ENCODE measurements around the gene CLIP3. TPM values are rescaled to one million over a fixed set of nuclear protein-coding genes. Genes with fewer than 3 reads are reported as not detected.

Gene CLIP3
- total and polyA plus RNA-seq, 2 of the 13 experiments (the other 11 are each of a cell fraction or from before 2014, with no cell fraction given), result 0.15 to 1.2 TPM

GRCh38 chr19:36046443-36047050 lies 13.9 kb upstream of the CLIP3 start:
- in situ Hi-C loops (cut with HindIII; ENCODE audit: extremely low pct_ligation_motif_present, low pct_unique_long_range_greater_than_20kb), result no loop called here
- 96% methylated on average over 5 of the region's 5 CpGs for WGBS (ENCODE audit: low lambda C conversion rate)

More at GRCh38 chr19:36046443-36047050, 13.9 kb upstream of the CLIP3 start:
- CTCF ChIA-PET (ENCODE audit: low intra/inter-chr PET ratio, low total read pairs), result no interaction called here
- no peak overlapping the region for H3K9ac ChIP-seq (ENCODE audit: insufficient read depth, low read depth, low read length)
- H3K27ac ChIP-seq (ENCODE audit: extremely low read length, insufficient read depth, low read length), result no peak overlapping the region
- no peak overlapping the region for H3K4me2 ChIP-seq (ENCODE audit: low read depth, low read length)
- DNase-seq (ENCODE audit: low spot score), result no peak
- H3K36me3 ChIP-seq (replicated peaks in 1 of 2; ENCODE audit: control insufficient read depth in 1 of 2, insufficient read depth in 2 of 2, low read length in 2 of 2), result no peaks in the 10 kb centered on the region; a peak in 2 of 5 replicates
- no peaks in the 10 kb centered on the region for H3K79me2 ChIP-seq (ENCODE audit: insufficient read depth, low read length)
- no peak overlapping the region for H2AFZ ChIP-seq (ENCODE audit: low read length)
- intact Hi-C loops (cut with micrococcal nuclease; ENCODE audit: unreplicated experiment), result no loop called here
- no peaks in the 10 kb centered on the region for H3K27me3 ChIP-seq (ENCODE audit: control insufficient read depth in 1 of 2, insufficient read depth in 2 of 2, low read length in 2 of 2)
- H4K20me1 ChIP-seq (ENCODE audit: insufficient read depth, low read length), result no peaks in the 10 kb centered on the region
- H3K4me3 ChIP-seq (replicated peaks in 1 of 3; ENCODE audit: insufficient read depth in 1 of 3, low read depth in 2 of 3, low read length in 3 of 3), result no peak overlapping the region
- peaks cover 21% of the 10 kb centered on the region for H3K4me1 ChIP-seq (ENCODE audit: insufficient read depth, low read length)
- ATAC-seq, result no peak
- no TSS peak for BruUV-seq (replicated peaks)
- no peak for FAIRE-seq
- TF ChIP-seq TFDP2 (CRISPR knock-in tag; IDR thresholded peaks at IDR 0.05) (no peak), HMGXB3 (CRISPR knock-in tag; IDR thresholded peaks at IDR 0.05; ENCODE audit: borderline replicate concordance) (no peak), JDP2 (CRISPR knock-in tag; IDR thresholded peaks at IDR 0.05; ENCODE audit: borderline replicate concordance) (no peak), E2F2 (CRISPR knock-in tag; IDR thresholded peaks at IDR 0.05; ENCODE audit: borderline replicate concordance) (no peak), MAF1 (CRISPR knock-in tag; IDR thresholded peaks at IDR 0.05; ENCODE audit: borderline replicate concordance) (no peak), ZC3H4 (CRISPR knock-in tag; IDR thresholded peaks at IDR 0.05; ENCODE audit: borderline replicate concordance) (no peak), LCORL (IDR thresholded peaks at IDR 0.05) (no peak), LCORL (CRISPR knock-in tag; IDR thresholded peaks at IDR 0.05) (no peak), ASH2L (IDR thresholded peaks at IDR 0.05; ENCODE audit: insufficient read length, low read depth, low read length) (no peak)
- POLR2A ChIA-PET, result no interaction called here
- no peaks in the 10 kb centered on the region for H3K9me3 ChIP-seq (ENCODE audit: low read length)

Data from HepG2 (cell line).